Ishikawa (cell line): ENCODE measurements around the gene MYH10.

Experiments
- CEBPB ChIP-seq: IDR thresholded peaks from 2 replicates; pipeline ENCODE4 v1.6.1; 2012
- CREB1 ChIP-seq: IDR thresholded peaks from 2 replicates; pipeline ENCODE4 v1.6.1; 2012; ENCODE audit warnings: low read depth
- EP300 ChIP-seq: IDR thresholded peaks from 2 replicates; pipeline ENCODE4 v1.6.1; 2012; ENCODE audit warnings: borderline replicate concordance
- FOXM1 ChIP-seq: IDR thresholded peaks from 2 replicates; pipeline ENCODE4 v1.6.1; 2012; ENCODE audit warnings: low read depth, borderline replicate concordance
- MAX ChIP-seq: IDR thresholded peaks from 2 replicates; pipeline ENCODE4 v1.6.1; 2012
- NFIC ChIP-seq: IDR thresholded peaks from 2 replicates; pipeline ENCODE4 v1.6.1; 2012
- RAD21 ChIP-seq: IDR thresholded peaks from 2 replicates; pipeline ENCODE4 v1.6.1; 2012; ENCODE audit warnings: low read depth
- REST ChIP-seq: IDR thresholded peaks from 2 replicates; pipeline ENCODE4 v1.6.1; 2012; ENCODE audit warnings: low read depth, mild to moderate bottlenecking
- TAF1 ChIP-seq: IDR thresholded peaks from 2 replicates; pipeline ENCODE4 v1.6.1; 2012; ENCODE audit warnings: low read depth, mild to moderate bottlenecking
- TCF12 ChIP-seq: IDR thresholded peaks from 2 replicates; pipeline ENCODE4 v1.6.1; 2012; ENCODE audit warnings: low read depth
- TEAD4 ChIP-seq: IDR thresholded peaks from 2 replicates; pipeline ENCODE4 v1.6.1; 2012
- YY1 ChIP-seq: IDR thresholded peaks from 2 replicates; pipeline ENCODE4 v1.6.1; 2012; ENCODE audit warnings: low read depth
- TF ChIP-seq, protein P1 (sequence below): IDR thresholded peaks from 2 replicates; pipeline ENCODE4 v1.6.1; 2012

GRCh38 chr17:8618825-8619224, 11.7 kb downstream of the MYH10 start:
- TF ChIP-seq TAF1 (no peak), RAD21 (no peak), NFIC (no peak), CREB1 (no peak), YY1 (no peak), MAX (no peak), EP300 (no peak), TEAD4 (no peak), TCF12 (no peak), REST (no peak), CEBPB (no peak), FOXM1 (no peak)
- TF ChIP-seq, protein P1, sequence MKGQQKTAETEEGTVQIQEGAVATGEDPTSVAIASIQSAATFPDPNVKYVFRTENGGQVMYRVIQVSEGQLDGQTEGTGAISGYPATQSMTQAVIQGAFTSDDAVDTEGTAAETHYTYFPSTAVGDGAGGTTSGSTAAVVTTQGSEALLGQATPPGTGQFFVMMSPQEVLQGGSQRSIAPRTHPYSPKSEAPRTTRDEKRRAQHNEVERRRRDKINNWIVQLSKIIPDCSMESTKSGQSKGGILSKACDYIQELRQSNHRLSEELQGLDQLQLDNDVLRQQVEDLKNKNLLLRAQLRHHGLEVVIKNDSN: no peak
